Measurements from ENCODE around the gene GRIA1.

The GRIA1 gene

GRCh38 chr5:153496835-153497234 is 6.4 kb downstream of the GRIA1 start:
- in situ Hi-C loops (cut with HindIII; ENCODE audit: low sequenced_read_pairs): no loop called here

GRCh38 chr5:153498516-153498915 is 8.0 kb downstream of the GRIA1 start:
- in situ Hi-C loops (cut with HindIII; ENCODE audit: low sequenced_read_pairs): no loop called here

DNA sequence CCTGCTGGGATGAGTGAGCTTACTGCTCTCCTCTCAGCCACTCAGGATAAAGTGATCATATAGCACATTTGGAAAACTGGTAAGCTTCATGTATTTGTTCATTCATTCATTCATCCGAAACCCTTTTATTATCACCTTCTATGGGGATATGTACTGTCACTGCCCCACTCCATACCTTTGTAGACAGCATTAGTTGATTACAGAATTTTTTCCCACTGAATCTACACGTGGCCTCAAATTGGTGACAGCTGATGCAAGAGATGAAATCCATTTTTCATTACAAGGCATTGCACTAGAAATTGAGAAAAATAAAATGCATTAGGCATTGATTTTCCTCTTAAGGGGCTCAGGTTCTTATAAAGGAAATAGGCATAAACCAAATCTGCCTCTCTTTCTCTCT is 9.7 kb downstream of the GRIA1 start:
- in situ Hi-C loops (cut with HindIII; ENCODE audit: low sequenced_read_pairs): no loop called here

GRCh38 chr5:153504726-153505125 is 14.3 kb downstream of the GRIA1 start:
- in situ Hi-C loops (cut with HindIII; ENCODE audit: low sequenced_read_pairs): no loop called here

- in situ Hi-C loops (cut with HindIII; ENCODE audit: low sequenced_read_pairs): no loop called here
Observed at GRCh38 chr5:153508700-153509099, 18.2 kb downstream of the GRIA1 start.

- in situ Hi-C loops (cut with HindIII; ENCODE audit: low sequenced_read_pairs): no loop called here
Observed at GRCh38 chr5:153511622-153512021, 21.2 kb downstream of the GRIA1 start.

GRCh38 chr5:153513156-153513555 is 22.7 kb downstream of the GRIA1 start:
- in situ Hi-C loops (cut with HindIII; ENCODE audit: low sequenced_read_pairs): no loop called here

DNA sequence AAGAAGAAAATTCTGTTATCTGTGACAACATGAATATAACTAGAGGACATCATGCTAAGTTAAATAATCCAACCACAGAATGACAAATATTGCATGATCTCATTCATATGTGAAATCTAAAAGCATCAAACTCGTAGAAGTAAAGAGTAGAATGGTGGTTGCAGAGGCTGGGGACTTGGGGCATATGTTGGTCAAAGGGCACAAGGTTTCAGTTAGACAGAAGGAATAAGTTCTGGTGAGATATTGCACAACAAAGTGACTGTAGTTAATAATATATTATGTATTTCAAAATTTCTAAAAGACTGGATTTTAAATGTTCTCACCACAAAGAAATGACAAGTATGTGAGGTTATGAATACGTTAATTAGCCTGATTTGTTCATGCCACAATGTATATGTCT is 24.8 kb downstream of the GRIA1 start:
- in situ Hi-C loops (cut with HindIII; ENCODE audit: low sequenced_read_pairs): no loop called here

DNA sequence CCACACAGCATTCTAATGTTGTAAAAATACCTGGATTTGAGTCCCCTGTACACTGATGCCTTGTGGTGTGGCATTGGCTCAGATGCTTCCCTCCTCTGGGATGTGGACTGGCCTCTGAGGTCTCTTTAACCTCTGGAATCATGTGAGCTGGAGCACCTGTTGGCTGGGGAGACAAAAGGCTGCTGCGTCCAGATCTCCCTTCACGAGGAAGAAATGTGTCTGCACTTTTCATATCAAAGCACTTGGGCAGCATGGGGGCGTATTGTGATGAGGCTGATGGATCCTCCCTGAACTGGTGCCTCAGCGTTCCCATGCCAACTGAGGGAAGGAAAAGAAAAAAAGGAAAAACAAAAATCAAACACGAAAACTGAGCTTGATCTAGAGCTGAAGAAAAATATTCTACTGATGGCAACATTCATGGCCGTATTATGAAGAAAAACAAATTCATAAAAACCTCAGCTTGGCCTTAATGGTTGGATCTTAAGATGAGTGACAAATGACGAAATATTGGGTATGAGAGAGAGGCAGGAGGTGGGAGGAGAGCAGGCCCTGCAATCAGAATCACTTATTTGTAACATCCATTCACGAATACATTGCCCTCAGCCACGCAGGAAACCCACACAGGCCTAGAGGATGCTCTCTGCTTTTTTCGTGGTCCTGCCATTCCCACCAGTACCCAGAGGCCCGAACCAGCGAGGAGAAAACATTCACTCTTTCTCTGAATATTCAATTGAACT is 26.2 kb downstream of the GRIA1 start:
- in situ Hi-C loops (cut with HindIII; ENCODE audit: low sequenced_read_pairs): no loop called here

DNA sequence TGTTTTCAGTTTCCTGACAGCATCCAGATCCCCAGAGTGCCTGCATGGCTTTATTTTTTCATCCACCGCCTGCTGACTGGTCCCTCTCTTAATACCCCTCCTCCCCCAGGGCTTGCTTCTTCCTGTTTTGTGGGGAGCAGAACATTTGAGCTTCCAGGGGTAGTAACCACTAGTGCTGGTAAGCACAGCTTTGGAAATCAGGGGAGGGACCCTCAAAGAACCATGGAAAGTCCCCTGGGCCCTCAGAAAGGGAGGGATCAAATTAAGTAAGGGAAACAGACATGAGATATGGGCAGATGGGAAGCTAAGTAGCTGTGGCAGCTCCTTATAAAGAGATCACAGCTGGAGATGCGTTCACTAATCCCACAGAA is 26.8 kb downstream of the GRIA1 start:
- in situ Hi-C loops (cut with HindIII; ENCODE audit: low sequenced_read_pairs): no loop called here

DNA sequence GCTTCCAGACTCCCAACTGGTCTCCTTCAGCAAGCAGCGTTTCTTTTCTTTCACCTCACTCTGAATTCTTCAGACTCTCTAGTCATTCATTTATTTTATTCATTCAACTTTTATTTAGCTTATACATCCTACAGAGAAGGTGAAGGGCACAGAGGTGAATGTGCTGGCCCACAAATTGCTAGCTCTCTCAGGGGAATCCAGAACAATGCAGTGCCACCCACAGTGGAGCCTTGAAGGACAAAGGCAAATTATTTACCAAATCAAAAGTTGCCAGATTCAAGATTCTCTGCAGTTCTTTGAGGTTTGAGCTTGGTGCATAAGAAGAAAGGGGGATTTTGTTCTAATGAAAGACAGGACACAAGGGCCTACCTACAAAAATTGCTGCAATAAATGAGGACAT is 29.7 kb downstream of the GRIA1 start:
- in situ Hi-C loops (cut with HindIII; ENCODE audit: low sequenced_read_pairs): no loop called here

GRCh38 chr5:153520952-153521351 is 30.5 kb downstream of the GRIA1 start:
- in situ Hi-C loops (cut with HindIII; ENCODE audit: low sequenced_read_pairs): no loop called here

DNA sequence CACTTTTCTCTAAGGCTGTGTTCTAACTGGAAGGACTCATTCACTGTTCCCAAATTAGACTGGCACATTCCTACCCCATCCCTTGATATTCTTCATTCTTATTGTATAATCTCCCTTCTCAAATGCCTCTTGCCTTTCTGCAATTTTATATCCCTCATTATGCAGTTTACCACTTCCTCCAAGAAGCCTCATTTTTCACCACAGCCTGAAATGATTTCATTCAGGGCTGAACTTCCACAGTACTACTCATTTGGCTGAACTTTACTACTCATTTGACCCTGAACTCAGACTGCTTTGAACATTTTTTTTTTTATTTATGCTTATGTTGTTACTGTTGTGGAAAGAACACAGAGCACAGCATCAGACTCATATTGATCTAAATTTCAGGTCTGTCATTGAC is 32.7 kb downstream of the GRIA1 start:
- in situ Hi-C loops (cut with HindIII; ENCODE audit: low sequenced_read_pairs): no loop called here

GRCh38 chr5:153523831-153524230 is 33.4 kb downstream of the GRIA1 start:
- in situ Hi-C loops (cut with HindIII; ENCODE audit: low sequenced_read_pairs): no loop called here

DNA sequence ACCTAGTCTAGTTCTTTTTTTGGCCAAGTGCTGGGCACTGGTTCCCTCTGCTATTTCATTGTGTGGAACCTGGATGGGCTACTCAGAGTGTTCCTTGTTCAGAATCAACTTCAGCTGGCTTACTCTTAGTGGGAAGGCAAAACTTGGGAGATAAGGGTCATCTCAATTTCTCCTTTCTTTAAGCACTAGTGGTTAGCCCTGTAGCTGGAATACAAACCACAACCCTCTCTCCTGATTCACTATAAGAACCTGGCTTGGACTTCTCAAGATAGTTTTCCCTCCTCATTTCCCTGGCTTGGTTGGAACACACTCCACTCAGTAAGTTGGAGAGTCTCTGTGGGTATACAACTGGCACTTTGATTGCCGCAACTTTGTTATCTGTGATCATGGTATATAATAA is 35.1 kb downstream of the GRIA1 start:
- in situ Hi-C loops (cut with HindIII; ENCODE audit: low sequenced_read_pairs): no loop called here

DNA sequence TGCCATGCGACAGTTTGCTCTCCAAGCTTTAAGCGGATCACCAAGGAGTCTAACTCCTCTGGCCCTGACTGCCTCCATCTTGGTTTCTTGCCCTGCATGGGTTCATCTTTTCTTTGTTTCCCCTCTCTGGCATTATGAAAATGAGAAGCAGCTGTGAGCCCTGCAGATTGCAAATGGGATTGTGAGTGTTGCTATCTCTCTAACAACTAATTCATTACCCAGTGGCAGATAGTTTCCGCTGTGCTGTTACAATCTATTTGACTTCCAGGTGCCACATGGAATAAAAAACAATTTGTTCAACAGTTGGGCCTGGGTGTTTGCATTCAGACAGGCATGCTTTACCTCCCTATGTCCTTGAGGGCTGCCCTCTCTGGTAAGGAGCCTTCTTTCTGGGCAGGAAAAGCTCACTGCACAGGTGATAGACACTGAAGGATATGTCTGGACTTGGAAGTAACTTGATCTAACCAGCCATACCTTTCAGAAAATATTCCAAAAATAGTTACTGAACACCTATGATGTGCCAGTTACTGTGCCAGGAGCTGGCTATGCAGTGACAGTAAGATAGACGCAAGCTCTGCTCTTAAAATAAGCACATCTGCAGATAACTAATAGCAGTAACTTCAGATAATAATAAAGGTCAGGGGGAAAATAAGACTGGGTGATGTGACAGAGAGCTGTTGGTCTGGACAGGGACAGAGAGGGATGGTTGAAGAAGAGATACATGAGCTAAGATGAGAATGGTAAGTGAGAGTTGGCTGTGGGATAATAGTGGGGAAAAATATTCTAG is 40.1 kb downstream of the GRIA1 start:
- in situ Hi-C loops (cut with HindIII; ENCODE audit: low sequenced_read_pairs): no loop called here

DNA sequence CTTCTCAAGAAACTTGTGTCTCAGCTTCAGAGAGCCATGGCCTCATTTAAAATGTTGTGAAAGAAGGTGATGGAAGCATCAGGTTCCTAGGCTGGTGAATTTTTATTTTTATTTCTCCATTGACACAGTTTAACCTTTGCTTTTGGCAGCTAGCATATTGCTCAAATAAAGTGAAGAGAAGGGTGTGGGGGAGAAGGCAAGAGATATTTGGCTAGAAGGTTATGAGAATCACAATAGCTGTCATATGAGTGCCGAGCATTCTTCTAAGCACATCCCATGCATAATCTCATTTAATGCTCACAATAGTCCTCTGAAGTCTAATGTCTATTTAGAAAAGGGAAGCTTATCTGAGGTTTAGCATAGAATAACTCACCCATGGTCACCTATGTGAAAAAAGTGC is 43.1 kb downstream of the GRIA1 start:
- in situ Hi-C loops (cut with HindIII; ENCODE audit: low sequenced_read_pairs): no loop called here

GRCh38 chr5:153534102-153534501 is 43.6 kb downstream of the GRIA1 start:
- in situ Hi-C loops (cut with HindIII; ENCODE audit: low sequenced_read_pairs): no loop called here

- in situ Hi-C loops (cut with HindIII; ENCODE audit: low sequenced_read_pairs): no loop called here
Observed at GRCh38 chr5:153537207-153537606, 46.7 kb downstream of the GRIA1 start.

- in situ Hi-C loops (cut with HindIII; ENCODE audit: low sequenced_read_pairs): no loop called here
Observed at GRCh38 chr5:153539983-153540382, 49.5 kb downstream of the GRIA1 start.

- in situ Hi-C loops (cut with HindIII; ENCODE audit: low sequenced_read_pairs): no loop called here
Observed at GRCh38 chr5:153542536-153542935, 52.1 kb downstream of the GRIA1 start.

GRCh38 chr5:153543288-153543687 is 52.8 kb downstream of the GRIA1 start:
- in situ Hi-C loops (cut with HindIII; ENCODE audit: low sequenced_read_pairs): no loop called here

Measured in DLD1 (cell line).